A673 (cell line): Measurements from ENCODE around the gene CNTRL. TPM values are rescaled to one million over a fixed set of nuclear protein-coding genes. Genes with fewer than 3 reads are reported as not detected.
A peak's percentile ranks its signal among the peaks of the same experiment; 100 is the strongest.

Experiments used
- BruUV-seq: library from RNA; stranded (reverse); fragments of 400-500 nt; replicated peaks from 2 replicates; lab custom pipeline; 2021; lab: Mats Ljungman, UMichigan
- CTCF ChIA-PET: fragments of 300-600 bp; sonication (Branson Sonifier 250); formaldehyde crosslinking; loops from one replicate; lab custom pipeline; 2022; ENCODE audit warnings: antibody characterized with exemption; lab: Charles Lee
- POLR2A ChIA-PET: fragments of 300-600 bp; sonication (Branson Sonifier 250); formaldehyde crosslinking; loops from one replicate; lab custom pipeline; 2022; ENCODE audit warnings: antibody characterized with exemption; ENCODE audit not compliant: low non-redundant PET; lab: Charles Lee
- DNase-seq: peaks from one replicate; pipeline ENCODE4 v3.0.0-alpha.2; 2015; ENCODE audit warnings: low spot score
- H3K27ac ChIP-seq: fragments of 200-600 bp; sonication (generic); 2 replicates; pipeline ENCODE4 v1.5.1; 2016; ENCODE audit warnings: mixed run types, low read depth, mild to moderate bottlenecking, mixed read lengths, antibody characterized with exemption, low read length; ENCODE audit not compliant: poor library complexity, severe bottlenecking
- H3K27me3 ChIP-seq: fragments of 200-600 bp; sonication (generic); replicated peaks from 2 replicates; pipeline ENCODE4 v1.6.1; 2017; ENCODE audit warnings: mixed run types, low read depth, mild to moderate bottlenecking, mixed read lengths, antibody characterized with exemption, low read length; ENCODE audit not compliant: insufficient read depth, poor library complexity
- H3K36me3 ChIP-seq: fragments of 200-600 bp; sonication (generic); 2 replicates; pipeline ENCODE4 v1.6.1; 2016; ENCODE audit warnings: mixed run types, mild to moderate bottlenecking, mixed read lengths, antibody characterized with exemption, low read length; ENCODE audit not compliant: insufficient read depth, poor library complexity, severe bottlenecking
- H3K4me1 ChIP-seq: fragments of 200-600 bp; sonication (generic); 2 replicates; pipeline ENCODE4 v1.6.1; 2017; ENCODE audit warnings: mixed run types, mild to moderate bottlenecking, mixed read lengths, antibody characterized with exemption, low read length; ENCODE audit not compliant: insufficient read depth, poor library complexity, severe bottlenecking
- H3K4me3 ChIP-seq: fragments of 200-600 bp; sonication (generic); 2 replicates; pipeline ENCODE4 v1.5.1; 2016; ENCODE audit warnings: low read depth, mixed run types, mild to moderate bottlenecking, mixed read lengths, low read length; ENCODE audit not compliant: poor library complexity, severe bottlenecking
- H3K9me3 ChIP-seq: fragments of 200-600 bp; sonication (generic); 2 replicates; pipeline ENCODE4 v1.6.1; 2016; ENCODE audit warnings: mixed run types, low read depth, mild to moderate bottlenecking, mixed read lengths, antibody characterized with exemption, low read length; ENCODE audit not compliant: poor library complexity, severe bottlenecking
- EZH2 ChIP-seq: fragments of 200-600 bp; sonication (generic); IDR thresholded peaks from 2 replicates; pipeline ENCODE4 v1.6.1; 2017; ENCODE audit warnings: borderline replicate concordance, low read depth, mild to moderate bottlenecking, mixed read lengths, antibody characterized with exemption, low read length; ENCODE audit not compliant: poor library complexity, severe bottlenecking
- intact Hi-C: fragments of 100-400 bp; cut with micrococcal nuclease; formaldehyde crosslinking; loops from one replicate; pipeline ENCODE4 v1.10.0; 2022; ENCODE audit not compliant: unreplicated experiment
- total RNA-seq: library from RNA; stranded (reverse); gene quantifications from 2 replicates; pipeline ENCODE4 v1.2.3, GENCODE V29; 2021
- TF ChIP-seq, protein P1 (sequence below): fragments of 300-800, 200-600 bp; sonication (generic); conservative IDR thresholded peaks from 2 replicates; pipeline ENCODE4 v1.5.1; 2017; ENCODE audit warnings: low read depth, mild to moderate bottlenecking, antibody characterized with exemption, low read length, moderate library complexity, mixed read lengths

CNTRL gene
- total RNA-seq, 1 experiment from 2014 or later = 26.3 TPM

DNA sequence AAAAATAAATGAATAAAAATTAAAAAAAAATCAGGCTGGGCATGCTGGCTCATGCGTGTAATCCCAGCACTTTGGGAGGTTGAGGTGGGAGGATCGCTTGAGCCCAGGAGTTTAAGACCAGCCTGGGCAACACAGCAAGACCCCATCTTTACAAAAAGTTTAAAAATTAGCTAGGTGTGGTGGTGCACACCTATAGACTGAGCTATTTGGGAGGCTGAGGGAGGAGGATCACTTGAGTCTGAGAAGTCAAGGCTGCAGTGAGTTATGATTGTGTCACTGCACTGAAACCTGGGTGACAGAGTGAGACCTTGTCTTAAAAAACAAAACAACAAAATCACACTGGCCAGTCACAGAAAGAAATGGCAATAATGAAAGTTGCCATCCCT, 3.4 kb upstream of the CNTRL start:
- TF ChIP-seq EZH2 = no peak
- TF ChIP-seq, protein P1, sequence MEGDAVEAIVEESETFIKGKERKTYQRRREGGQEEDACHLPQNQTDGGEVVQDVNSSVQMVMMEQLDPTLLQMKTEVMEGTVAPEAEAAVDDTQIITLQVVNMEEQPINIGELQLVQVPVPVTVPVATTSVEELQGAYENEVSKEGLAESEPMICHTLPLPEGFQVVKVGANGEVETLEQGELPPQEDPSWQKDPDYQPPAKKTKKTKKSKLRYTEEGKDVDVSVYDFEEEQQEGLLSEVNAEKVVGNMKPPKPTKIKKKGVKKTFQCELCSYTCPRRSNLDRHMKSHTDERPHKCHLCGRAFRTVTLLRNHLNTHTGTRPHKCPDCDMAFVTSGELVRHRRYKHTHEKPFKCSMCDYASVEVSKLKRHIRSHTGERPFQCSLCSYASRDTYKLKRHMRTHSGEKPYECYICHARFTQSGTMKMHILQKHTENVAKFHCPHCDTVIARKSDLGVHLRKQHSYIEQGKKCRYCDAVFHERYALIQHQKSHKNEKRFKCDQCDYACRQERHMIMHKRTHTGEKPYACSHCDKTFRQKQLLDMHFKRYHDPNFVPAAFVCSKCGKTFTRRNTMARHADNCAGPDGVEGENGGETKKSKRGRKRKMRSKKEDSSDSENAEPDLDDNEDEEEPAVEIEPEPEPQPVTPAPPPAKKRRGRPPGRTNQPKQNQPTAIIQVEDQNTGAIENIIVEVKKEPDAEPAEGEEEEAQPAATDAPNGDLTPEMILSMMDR = no peak
- intact Hi-C loops = loop anchor here (5.0 to 10.0 kb wide), 2 partner anchors 89 to 447 kb away; no protein-coding TSS in a partner anchor
- no TSS peak for BruUV-seq
- ChIA-PET POLR2A (no interaction called here), CTCF (interaction anchor here (1.8 kb wide), 1 partner anchor 11 kb away, joined by 12 read pairs; no protein-coding TSS in a partner anchor)
- Histone ChIP-seq H3K9me3 (peaks cover 4% of the 10 kb centered on the region), H3K4me1 (peaks cover 28% of the 10 kb centered on the region), H3K36me3 (no peaks in the 10 kb centered on the region), H3K27ac (peak overlapping the region; percentile 89), H3K4me3 (peak overlapping the region; percentile 44), H3K27me3 (no peaks in the 10 kb centered on the region)
- DNase-seq = no peak

DNA sequence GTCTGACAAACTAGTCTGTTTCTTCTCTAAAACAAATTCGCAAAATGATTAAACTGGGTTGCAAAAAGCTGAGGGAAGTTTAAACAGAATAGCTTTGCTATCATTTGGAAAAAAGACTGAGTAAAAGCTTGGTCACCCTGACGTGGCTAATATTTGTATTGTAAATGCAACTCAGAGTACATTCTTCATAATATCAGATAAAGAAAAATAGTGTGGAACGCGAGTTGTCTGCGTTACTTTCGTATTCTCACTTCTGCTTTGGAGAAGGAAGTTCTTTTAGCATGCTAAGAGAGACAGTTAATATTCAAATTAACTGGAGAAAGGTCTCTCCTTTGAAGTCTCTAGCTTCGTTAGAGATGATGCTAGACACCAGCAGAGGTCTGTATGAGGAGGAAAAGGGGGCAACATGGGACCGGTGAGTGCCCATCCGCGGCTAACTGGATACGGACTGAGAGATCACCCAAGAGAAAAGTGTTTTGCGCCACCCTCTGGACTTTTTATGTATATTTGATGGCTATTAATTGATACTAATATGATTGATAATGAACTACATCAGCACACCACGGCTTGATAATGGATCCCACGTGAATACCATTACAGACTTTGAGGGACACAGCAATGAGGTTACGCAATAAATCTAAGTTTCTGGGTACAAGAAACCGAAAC, 2.9 kb upstream of the CNTRL start:
- BruUV-seq = no TSS peak
- no peaks in the 10 kb centered on the region for H3K36me3 ChIP-seq
- ChIA-PET POLR2A (no interaction called here), CTCF (interaction anchor here (1.8 kb wide), 1 partner anchor 12 kb away, joined by 12 read pairs; no protein-coding TSS in a partner anchor)
- H3K27me3 ChIP-seq = no peaks in the 10 kb centered on the region
- H3K4me1 ChIP-seq = peaks cover 28% of the 10 kb centered on the region
- intact Hi-C loops = loop anchor here (5.0 to 10.0 kb wide), 2 partner anchors 90 to 447 kb away; no protein-coding TSS in a partner anchor
- DNase-seq = peak; percentile 66
- peak overlapping the region; percentile 44 for H3K4me3 ChIP-seq
- H3K27ac ChIP-seq = peak overlapping the region; percentile 89
- TF ChIP-seq, protein P1 = peak; percentile 57
- TF ChIP-seq EZH2 = no peak
- peaks cover 4% of the 10 kb centered on the region for H3K9me3 ChIP-seq

DNA sequence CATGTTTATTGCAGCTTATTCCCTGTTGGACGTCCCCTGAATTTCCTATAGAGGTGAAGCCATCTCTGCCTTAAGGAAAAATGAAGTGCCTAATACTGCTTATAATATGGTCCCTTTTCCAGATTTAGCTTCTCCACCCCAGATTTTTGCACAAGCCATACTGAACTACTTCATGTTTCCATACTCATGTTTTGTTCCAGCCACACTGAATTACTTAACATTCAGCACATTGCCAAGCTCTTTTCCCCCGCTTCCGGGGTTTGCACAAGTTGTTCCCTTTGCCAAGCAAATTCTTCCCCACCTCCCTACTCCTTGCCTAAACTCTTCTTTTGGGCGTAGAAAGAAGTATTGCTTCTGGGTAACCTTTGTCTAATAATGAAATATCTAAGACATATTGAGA, 1.7 kb upstream of the CNTRL start:
- H3K4me1 ChIP-seq = peaks cover 28% of the 10 kb centered on the region
- H3K36me3 ChIP-seq = no peaks in the 10 kb centered on the region
- peaks cover 2% of the 10 kb centered on the region for H3K9me3 ChIP-seq
- BruUV-seq = no TSS peak
- DNase-seq = peak; percentile 91
- POLR2A ChIA-PET = interaction anchor here (0.7 to 0.9 kb wide), 2 partner anchors 13 to 48 kb away, joined by 3 to 5 read pairs; no protein-coding TSS in a partner anchor
- no peak for TF ChIP-seq EZH2
- TF ChIP-seq, protein P1 = no peak
- intact Hi-C loops = loop anchor here (5.0 to 10.0 kb wide), 2 partner anchors 91 to 448 kb away; no protein-coding TSS in a partner anchor
- H3K27me3 ChIP-seq = no peaks in the 10 kb centered on the region
- peak overlapping the region; percentile 44 for H3K4me3 ChIP-seq
- CTCF ChIA-PET = interaction anchor here (0.6 to 1.8 kb wide), 3 partner anchors 13 to 391 kb away, joined by 3 to 12 read pairs (median 6); no protein-coding TSS in a partner anchor
- H3K27ac ChIP-seq = peak overlapping the region; percentile 89
